Mammary epithelial cell (primary cell): Measurements from ENCODE around the gene C1QTNF2.

Experiments used
- EZH2 ChIP-seq: IDR thresholded peaks from 2 replicates; pipeline ENCODE4 v1.6.1; 2012; ENCODE audit warnings: low read length, inconsistent platforms, borderline replicate concordance
- TF ChIP-seq, protein P1 (sequence below), 2 donors: IDR thresholded peaks in 1 of 2; conservative IDR thresholded peaks in 1 of 2; 2 replicates each; pipeline ENCODE4 v1.5.1; 2011 to 2012; ENCODE audit warnings: inconsistent platforms in 2 of 2, low read length in 2 of 2, mild to moderate bottlenecking in 2 of 2, control low read depth in 1 of 2, low read depth in 1 of 2; ENCODE audit not compliant: insufficient read depth in 1 of 2; ENCODE audit errors: extremely low read depth in 1 of 2

DNA sequence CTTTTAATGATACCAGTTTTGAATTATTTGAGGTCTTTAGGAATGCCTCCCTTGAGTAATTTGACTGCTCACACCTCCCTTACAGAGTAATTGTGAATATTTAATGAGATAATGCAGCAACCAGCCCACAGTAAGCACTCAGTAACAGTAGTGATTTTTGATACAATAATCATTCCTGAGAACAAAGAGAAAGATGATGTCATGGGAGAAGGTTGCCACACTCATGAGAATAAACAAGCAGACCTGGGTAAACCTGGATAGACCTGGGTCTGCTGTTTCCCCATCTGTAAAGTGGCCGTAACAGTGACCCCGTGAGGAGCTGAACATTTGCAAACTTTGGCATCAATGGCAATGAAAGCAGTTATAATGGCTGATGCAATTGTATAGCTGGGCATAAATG, 4.2 kb downstream of the C1QTNF2 start:
- TF ChIP-seq, protein P1, sequence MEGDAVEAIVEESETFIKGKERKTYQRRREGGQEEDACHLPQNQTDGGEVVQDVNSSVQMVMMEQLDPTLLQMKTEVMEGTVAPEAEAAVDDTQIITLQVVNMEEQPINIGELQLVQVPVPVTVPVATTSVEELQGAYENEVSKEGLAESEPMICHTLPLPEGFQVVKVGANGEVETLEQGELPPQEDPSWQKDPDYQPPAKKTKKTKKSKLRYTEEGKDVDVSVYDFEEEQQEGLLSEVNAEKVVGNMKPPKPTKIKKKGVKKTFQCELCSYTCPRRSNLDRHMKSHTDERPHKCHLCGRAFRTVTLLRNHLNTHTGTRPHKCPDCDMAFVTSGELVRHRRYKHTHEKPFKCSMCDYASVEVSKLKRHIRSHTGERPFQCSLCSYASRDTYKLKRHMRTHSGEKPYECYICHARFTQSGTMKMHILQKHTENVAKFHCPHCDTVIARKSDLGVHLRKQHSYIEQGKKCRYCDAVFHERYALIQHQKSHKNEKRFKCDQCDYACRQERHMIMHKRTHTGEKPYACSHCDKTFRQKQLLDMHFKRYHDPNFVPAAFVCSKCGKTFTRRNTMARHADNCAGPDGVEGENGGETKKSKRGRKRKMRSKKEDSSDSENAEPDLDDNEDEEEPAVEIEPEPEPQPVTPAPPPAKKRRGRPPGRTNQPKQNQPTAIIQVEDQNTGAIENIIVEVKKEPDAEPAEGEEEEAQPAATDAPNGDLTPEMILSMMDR (conservative IDR thresholded peaks at IDR 0.05 in 1 of 2, IDR thresholded peaks at IDR 0.05 in 1 of 2; ENCODE audit: extremely low read depth in 1 of 2, insufficient read depth in 1 of 2, low read depth in 1 of 2, low read length in 2 of 2): no peak
- no peak for TF ChIP-seq EZH2
